ENCODE results near the gene GPR155.
"Not testable (repeated sequence)": the region's sequence is repeated elsewhere in the genome, so short reads cannot be mapped to it uniquely, and the experiment has no call there.

Gene GPR155

DNA sequence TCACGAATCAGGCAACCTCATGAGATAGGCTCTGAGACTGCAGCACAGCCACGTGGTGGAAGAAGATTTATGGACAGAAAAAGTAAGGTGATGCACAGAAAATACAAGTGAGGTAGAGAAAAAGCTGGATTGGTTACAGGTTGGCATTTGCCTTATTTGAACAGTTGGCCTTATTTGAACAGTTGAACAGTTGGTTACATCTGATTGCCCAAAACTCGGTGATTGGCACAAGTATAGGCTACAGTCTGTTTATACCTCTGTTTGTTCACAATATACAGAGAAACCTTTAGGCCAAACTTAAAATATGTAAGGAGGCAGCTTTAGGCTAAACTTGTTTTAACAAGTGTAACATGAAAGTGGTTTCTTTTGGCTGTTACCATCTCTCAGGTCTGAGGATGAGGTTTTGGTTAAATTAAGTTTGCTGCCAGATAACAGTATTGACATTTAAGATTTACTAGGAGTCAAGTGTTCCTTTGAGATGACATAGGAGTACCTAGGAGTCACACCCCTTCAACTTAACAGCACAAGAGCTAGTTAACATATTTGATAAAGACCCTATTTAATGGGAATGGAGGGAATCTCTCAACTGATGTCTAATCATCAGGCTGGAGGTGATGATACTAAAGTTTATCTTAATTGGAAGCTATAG lies 16.5 kb upstream of the GPR155 start:
- no peaks in the 10 kb centered on the region for H3K27me3 Mint-ChIP-seq

DNA sequence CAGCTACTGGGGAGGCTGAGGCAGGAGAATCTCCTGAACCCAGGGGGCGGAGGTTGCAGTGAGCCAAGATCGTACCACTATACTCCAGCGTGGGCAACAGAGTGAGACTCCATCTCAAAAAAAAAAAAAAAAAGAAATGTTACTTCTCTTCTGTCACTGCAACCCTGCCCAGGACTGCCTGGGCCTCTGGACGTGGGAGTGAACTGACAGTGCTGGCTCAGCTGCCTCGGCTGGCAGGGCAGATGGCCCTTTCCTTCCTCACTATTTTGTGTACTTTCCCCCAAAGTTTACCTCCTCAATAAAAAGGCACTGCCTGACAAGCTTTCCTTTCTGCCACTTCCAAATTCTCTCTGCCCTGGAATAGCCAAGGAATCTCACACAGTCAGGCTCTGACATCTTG lies 12.5 kb upstream of the GPR155 start:
- no peaks in the 10 kb centered on the region for H3K36me3 Mint-ChIP-seq
- H3K27me3 Mint-ChIP-seq, result no peaks in the 10 kb centered on the region
- H3K9me3 Mint-ChIP-seq, result no peaks in the 10 kb centered on the region
- H3K4me1 Mint-ChIP-seq, result peaks cover 26% of the 10 kb centered on the region
- no peak overlapping the region for H3K4me3 Mint-ChIP-seq
- H3K27ac Mint-ChIP-seq, result peak overlapping the region; percentile 41

More for the DNA sequence above, 16.5 kb upstream of the GPR155 start:
- peaks cover 10% of the 10 kb centered on the region for H3K9me3 Mint-ChIP-seq
- H3K4me3 Mint-ChIP-seq, result no peak overlapping the region
- no peak overlapping the region for H3K27ac Mint-ChIP-seq
- peaks cover 4% of the 10 kb centered on the region for H3K4me1 Mint-ChIP-seq
- peaks cover 8% of the 10 kb centered on the region for H3K36me3 Mint-ChIP-seq

DNA sequence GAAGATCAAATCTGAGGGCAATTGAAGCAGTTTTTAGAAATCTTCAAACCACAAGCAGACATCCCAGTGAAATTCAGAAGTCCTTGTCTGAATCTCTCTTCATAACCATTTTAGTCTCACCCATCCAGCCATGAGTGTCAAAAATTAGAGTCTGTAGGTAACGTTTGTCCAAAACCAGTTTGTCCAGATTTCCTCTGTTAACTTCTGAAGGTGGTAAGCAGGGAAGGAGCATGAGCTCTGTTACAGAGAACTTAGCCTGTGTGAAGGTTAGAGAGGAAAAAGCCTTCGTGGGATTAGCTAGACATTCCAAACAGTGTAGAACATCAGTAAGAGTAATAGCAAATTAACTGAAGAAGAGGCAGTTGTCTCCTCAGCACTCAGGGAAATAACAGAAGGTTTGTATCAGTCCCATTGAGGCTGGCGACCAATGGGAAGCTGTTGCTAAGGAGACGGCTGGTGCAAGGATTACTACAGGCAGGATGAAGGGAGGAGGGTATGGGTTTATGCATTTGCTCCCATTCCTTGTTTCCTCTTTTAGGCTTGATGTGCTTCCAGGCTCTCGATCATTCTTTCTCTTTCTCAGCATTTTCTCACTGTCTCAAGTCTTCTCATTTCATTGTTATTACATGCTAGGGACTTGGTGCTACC lies 8.7 kb upstream of the GPR155 start:
- Mint-ChIP-seq H3K27ac (peak overlapping the region; percentile 35), H3K4me3 (no peak overlapping the region), H3K9me3 (no peaks in the 10 kb centered on the region), H3K36me3 (no peaks in the 10 kb centered on the region), H3K27me3 (no peaks in the 10 kb centered on the region), H3K4me1 (peaks cover 64% of the 10 kb centered on the region)

DNA sequence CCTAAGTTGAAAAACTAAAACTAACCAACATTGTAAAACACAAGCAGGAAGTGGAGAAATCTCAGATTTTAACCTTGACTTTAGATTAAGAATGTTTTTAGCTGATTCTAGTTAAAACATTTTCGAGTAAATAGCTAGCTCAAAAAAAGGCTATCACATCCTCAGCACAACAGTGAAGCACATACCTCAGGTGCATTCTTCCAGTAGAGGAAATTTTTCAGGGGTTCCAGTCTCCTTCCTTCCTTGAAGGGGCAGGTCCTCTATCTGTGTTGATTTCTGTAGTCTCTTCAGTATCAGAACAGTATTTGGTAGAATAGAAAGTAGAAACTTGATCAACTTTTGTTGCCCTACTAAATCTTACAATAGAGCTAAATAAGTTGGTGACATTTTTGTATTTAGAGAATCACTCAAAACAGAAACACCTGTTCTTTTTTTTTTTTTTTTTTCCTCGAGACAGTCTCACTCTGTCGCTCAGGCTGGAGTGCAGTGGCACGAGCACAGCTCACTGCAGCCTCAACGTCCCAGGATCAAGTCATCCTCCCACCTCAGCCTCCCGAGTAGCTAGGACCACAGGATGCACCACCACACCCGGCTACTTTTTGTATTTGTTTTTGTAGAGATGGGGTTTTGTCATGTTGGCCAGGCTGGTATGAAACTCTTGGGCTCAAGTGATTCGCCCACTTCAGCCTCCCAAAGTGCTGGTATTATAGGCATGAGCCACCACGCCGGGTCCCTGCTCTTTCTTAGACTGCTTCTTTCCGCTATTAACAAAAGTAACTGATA lies 6.9 kb upstream of the GPR155 start:
- peak overlapping the region; percentile 98 for H3K27ac Mint-ChIP-seq
- H3K4me3 Mint-ChIP-seq, result peak overlapping the region; percentile 91
- H3K27me3 Mint-ChIP-seq, result no peaks in the 10 kb centered on the region
- H3K36me3 Mint-ChIP-seq, result no peaks in the 10 kb centered on the region
- H3K9me3 Mint-ChIP-seq, result no peaks in the 10 kb centered on the region
- H3K4me1 Mint-ChIP-seq, result peaks cover 75% of the 10 kb centered on the region

DNA sequence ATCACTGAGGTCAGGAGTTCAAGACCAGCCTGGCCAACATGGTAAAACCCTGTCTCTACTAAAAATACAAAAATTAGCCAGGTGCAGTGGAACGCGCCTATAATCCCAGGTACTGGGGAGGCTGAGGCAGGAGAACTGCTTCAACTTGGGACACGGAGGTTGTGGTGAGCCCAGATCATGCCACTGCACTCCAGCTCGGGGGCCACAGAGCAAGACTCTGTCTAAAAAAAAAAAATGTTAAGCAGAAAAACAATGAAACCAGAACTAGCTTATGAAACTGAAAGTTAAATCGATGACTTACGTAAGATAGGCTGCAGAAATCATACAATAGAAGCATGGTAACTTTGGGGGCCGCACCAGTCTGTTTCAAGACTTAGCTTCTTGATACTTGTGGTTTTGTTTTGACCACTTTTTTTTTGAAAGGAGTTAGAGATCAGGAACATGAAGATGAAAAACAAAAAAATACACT lies 6.2 kb upstream of the GPR155 start:
- no peaks in the 10 kb centered on the region for H3K27me3 Mint-ChIP-seq
- no peaks in the 10 kb centered on the region for H3K36me3 Mint-ChIP-seq
- H3K4me3 Mint-ChIP-seq, result peak overlapping the region; percentile 91
- H3K9me3 Mint-ChIP-seq, result no peaks in the 10 kb centered on the region
- H3K4me1 Mint-ChIP-seq, result peaks cover 83% of the 10 kb centered on the region
- H3K27ac Mint-ChIP-seq, result peak overlapping the region; percentile 98

DNA sequence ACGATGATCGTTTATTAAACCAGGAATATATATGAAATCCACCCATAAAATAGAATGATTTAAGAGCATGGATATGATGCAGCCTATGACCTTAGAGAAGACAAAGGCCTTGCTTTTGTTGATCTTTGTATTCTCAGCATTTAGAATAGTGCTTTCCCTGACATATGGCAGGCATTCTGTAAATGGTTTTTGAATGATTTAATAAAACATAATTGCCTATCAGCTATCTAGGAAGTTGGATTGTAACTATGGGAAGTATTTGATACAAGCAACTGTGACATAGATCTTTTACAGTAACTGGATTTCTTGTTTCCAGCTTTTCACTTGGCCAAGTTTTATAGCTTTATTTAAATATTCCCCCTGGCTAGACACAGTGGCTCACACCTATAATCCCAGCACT lies 5.1 kb upstream of the GPR155 start:
- H3K9me3 Mint-ChIP-seq, result no peaks in the 10 kb centered on the region
- peak overlapping the region; percentile 83 for H3K27ac Mint-ChIP-seq
- H3K4me1 Mint-ChIP-seq, result peaks cover 87% of the 10 kb centered on the region
- peak overlapping the region; percentile 51 for H3K4me3 Mint-ChIP-seq
- H3K36me3 Mint-ChIP-seq, result no peaks in the 10 kb centered on the region
- H3K27me3 Mint-ChIP-seq, result no peaks in the 10 kb centered on the region

DNA sequence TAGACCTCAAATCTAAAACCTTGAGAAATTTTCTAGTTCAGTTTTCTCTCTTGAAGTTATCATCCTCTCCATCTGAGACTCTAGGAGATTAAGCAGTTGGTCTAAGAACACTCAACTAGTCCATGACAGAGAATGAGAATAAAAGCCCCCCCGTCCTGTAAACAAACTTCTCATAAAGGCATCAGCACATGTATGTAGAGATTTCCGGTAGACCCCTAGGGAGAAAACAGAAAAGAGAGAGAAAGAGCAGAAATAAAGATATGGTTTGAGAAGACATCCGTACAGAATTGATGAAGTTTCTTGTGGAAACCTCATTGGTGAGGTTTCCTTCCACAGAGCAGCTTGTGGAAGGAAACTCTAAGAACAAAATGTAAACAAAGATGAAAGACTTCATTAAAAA lies 3.2 kb upstream of the GPR155 start:
- Mint-ChIP-seq H3K4me3 (peak overlapping the region; percentile 65), H3K4me1 (peaks cover 77% of the 10 kb centered on the region), H3K36me3 (no peaks in the 10 kb centered on the region), H3K27me3 (no peaks in the 10 kb centered on the region), H3K9me3 (no peaks in the 10 kb centered on the region), H3K27ac (peak overlapping the region; percentile 95)

DNA sequence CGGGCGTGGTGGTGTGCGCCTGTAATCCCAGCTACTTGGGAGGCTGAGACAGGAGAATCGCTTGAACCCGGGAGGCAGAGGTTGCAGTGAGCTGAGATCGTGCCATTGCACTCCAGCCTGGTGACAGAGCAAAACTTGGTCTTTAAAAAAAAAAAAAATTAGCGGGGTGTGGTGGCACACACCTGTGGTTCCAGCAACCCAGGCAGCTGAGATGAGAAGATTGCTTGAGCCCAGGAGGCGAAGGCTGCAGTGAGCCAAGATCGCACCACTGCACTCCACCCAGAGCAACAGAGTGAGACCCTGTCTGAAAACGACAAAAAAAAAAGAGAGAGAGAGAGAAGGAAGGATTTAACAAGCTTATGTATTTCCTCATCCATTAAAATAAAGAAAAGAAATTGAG lies 2.7 kb upstream of the GPR155 start:
- not testable (repeated sequence) for H3K36me3 Mint-ChIP-seq, H3K9me3 Mint-ChIP-seq
- peak overlapping the region; percentile 65 for H3K4me3 Mint-ChIP-seq

DNA sequence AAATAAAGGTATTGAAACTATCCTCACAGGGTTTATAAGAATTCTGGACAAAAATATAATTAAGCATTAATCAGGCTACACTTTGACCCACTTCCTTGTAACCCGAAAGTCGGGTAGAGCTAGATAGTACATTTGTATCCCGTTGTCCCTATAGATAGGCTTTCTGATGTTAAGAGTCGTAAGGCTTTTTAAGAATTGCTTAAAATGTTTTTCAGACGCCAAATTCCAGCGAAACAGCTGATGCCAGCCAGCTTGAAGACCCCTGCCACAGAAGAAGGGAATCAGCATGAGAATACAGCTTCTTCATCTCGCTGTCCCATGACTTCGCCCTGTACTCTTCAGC lies 962 bp upstream of the GPR155 start:
- Mint-ChIP-seq H3K27me3 (no peaks in the 10 kb centered on the region), H3K27ac (no peak overlapping the region), H3K4me1 (peaks cover 69% of the 10 kb centered on the region), H3K36me3 (peaks cover 2% of the 10 kb centered on the region), H3K9me3 (no peaks in the 10 kb centered on the region), H3K4me3 (peak overlapping the region; percentile 98)

More for the DNA sequence above, 2.7 kb upstream of the GPR155 start:
- peaks cover 77% of the 10 kb centered on the region for H3K4me1 Mint-ChIP-seq
- peak overlapping the region; percentile 95 for H3K27ac Mint-ChIP-seq
- H3K27me3 Mint-ChIP-seq, result not testable (repeated sequence)

DNA sequence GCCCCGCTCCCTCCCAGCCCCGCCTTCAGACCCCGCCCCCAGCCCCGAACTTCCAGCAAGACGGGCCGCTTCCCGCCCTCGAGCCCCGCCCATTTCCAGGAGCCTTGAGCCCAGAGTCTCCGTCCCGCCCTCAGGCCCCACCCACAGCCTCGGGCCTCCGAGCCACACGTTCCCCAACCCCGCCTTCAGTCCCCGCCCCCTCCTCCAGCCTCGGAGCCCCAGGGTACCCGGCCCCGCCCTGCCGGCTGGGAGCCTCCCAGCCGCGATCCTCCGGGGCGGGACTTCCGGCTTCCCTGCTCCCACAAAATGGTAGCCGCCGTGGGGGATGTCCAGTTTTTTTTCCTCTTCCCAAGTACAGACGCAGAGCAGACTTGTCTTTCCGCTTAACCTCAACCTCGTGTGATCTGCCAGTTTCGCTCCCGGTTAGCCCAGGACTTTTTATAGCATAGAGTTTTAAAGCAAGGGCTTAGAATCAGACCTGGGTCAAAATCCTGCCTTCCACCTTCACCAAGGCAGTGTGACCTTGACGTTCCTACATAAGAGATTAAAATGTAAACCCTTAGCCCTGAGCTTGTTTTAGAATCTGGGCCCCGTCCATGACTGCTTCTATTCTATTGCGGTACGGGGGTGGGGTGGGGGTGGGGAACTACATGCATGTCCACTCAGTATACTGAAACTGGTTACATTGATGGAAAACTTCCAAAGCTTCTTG lies 435 bp upstream of the GPR155 start:
- H3K4me1 Mint-ChIP-seq, result peaks cover 64% of the 10 kb centered on the region
- H3K27ac Mint-ChIP-seq, result peak overlapping the region; percentile 96
- H3K4me3 Mint-ChIP-seq, result peak overlapping the region; percentile 98
- peaks cover 3% of the 10 kb centered on the region for H3K36me3 Mint-ChIP-seq
- no peaks in the 10 kb centered on the region for H3K27me3 Mint-ChIP-seq
- H3K9me3 Mint-ChIP-seq, result no peaks in the 10 kb centered on the region

DNA sequence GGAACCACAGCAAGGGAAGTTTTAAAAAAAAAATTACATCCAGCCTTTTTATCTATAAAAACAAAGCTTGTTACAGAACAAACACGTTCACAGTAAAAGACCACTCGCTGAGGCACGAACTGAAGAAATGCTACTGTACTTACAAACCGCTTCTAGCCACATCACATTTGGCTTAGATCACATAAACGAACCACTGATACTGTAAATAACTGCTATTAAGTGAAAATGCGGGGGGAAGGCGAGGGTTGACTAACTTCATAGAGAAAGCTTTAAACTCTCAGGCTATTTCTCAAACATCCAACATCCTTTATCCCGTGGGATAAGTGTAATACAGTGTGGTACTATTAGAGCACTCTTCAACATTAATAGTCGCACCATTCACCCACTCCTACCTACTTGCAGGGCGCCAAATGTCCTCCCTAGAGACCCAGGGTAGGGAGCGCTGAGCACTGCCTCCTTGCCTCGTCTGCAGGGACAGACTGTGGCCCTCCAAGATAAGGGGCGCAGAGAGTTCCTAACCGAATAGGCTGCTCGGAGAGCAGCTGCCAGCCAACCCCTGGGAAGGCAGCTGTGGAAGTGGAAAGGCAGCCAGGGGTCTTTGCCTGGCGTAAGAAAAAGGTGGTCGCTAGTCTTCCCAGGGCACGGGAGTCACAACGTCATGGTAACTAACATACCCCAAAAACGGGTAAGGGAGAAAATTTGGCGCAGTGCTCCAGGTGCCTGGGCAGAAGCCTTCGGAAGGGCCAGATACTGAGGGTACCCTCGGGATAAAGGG lies 854 bp downstream of the GPR155 start:
- Mint-ChIP-seq H3K27me3 (no peaks in the 10 kb centered on the region), H3K36me3 (peaks cover 6% of the 10 kb centered on the region), H3K4me3 (peak overlapping the region; percentile 98), H3K9me3 (no peaks in the 10 kb centered on the region), H3K4me1 (peaks cover 56% of the 10 kb centered on the region), H3K27ac (peak overlapping the region; percentile 89)

DNA sequence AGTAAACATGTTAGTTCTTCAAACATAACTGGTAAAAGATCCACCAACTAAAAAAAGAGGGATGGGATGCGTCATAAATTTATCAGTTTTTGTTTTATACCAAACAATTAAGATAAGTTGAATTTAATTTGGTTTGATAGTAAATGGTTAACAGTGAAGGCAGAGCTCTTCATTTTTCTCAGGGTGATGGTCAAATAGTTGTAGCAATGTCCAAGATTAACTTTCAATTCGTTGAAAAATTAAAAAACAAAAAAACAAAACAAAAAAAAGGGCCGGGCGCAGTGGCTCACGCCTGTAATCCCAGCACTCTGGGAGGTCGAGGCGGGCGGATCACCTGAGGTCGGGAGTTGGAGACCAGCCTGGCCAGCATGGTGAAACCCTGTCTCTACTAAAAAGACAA lies 1.8 kb downstream of the GPR155 start:
- Mint-ChIP-seq H3K4me3 (peak overlapping the region; percentile 98), H3K4me1 (peaks cover 50% of the 10 kb centered on the region), H3K27ac (peak overlapping the region; percentile 87)

DNA sequence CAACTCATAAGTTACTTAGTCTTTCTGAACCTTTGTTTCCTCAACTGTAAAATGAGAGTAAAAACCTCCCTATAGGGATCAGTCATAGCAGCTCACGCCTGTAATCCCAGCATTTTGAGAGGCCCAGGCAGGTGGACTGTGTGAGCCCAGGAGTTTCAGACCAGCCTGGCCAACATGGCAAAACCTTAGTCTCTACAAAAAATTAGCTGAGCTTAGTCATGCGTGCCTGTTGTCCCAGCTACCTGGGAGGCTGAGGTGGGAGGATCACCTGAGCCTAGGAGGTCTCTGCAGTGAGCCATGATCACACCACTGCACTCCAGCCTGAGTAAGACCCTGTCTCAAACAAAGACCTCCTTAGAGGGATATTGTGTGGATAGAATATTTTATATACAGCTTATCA lies 2.3 kb downstream of the GPR155 start:
- Mint-ChIP-seq H3K9me3 (no peaks in the 10 kb centered on the region), H3K36me3 (peaks cover 8% of the 10 kb centered on the region), H3K27ac (peak overlapping the region; percentile 87), H3K4me1 (peaks cover 50% of the 10 kb centered on the region), H3K27me3 (no peaks in the 10 kb centered on the region), H3K4me3 (peak overlapping the region; percentile 98)

More for the DNA sequence above, 1.8 kb downstream of the GPR155 start:
- not testable (repeated sequence) for H3K36me3 Mint-ChIP-seq, H3K27me3 Mint-ChIP-seq, H3K9me3 Mint-ChIP-seq

DNA sequence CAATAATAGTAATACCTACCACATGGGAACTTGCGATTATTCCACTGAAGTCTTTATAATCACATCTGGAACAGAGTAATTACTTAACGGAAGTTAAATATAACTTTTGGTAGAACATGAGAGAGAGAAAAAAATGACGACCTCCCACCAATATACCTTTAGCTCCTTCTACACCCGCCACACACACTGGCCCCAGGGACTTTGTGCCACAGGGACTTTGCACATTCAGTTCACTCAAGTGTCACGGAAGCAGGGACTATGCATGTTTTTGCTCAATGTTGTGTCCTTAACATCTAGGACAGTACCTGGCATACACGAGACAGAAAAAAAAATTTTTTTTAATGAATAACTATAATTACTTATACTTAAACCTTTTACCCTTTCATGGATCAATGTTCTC lies 4.0 kb downstream of the GPR155 start:
- H3K4me1 Mint-ChIP-seq, result peaks cover 43% of the 10 kb centered on the region
- peaks cover 9% of the 10 kb centered on the region for H3K36me3 Mint-ChIP-seq
- H3K27me3 Mint-ChIP-seq, result no peaks in the 10 kb centered on the region
- H3K27ac Mint-ChIP-seq, result no peak overlapping the region
- no peaks in the 10 kb centered on the region for H3K9me3 Mint-ChIP-seq
- no peak overlapping the region for H3K4me3 Mint-ChIP-seq

DNA sequence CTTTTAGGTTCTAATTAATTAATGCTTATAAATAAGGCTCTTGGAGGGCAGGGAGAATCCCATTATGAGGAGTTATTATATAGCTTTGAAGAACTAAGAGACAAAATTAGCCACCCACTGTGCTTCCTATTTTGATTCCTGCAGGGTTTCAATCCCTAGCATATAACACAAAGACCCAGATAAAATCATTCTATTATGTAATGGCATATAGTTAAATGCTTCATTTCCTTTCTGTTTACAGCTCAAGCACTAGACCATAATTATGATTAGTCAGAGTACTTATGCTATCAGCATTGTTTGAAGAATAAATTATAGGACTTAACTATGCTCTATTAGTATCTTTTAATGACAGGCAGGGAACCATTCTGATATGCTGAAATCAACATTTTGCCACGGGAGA lies 9.1 kb downstream of the GPR155 start:
- H3K27me3 Mint-ChIP-seq, result no peaks in the 10 kb centered on the region
- no peaks in the 10 kb centered on the region for H3K9me3 Mint-ChIP-seq
- H3K4me1 Mint-ChIP-seq, result peaks cover 46% of the 10 kb centered on the region
- peak overlapping the region; percentile 76 for H3K27ac Mint-ChIP-seq
- peaks cover 16% of the 10 kb centered on the region for H3K36me3 Mint-ChIP-seq
- no peak overlapping the region for H3K4me3 Mint-ChIP-seq

Data from activated naive CD4-positive, alpha-beta T cell treated with anti-CD3 and anti-CD28 coated beads, Interleukin-2, amount 50 U/mL, for 24 hours (primary cell).